OCI-LY7 (cell line): Measurements from ENCODE around the gene MFF. TPM values are rescaled to one million over a fixed set of nuclear protein-coding genes. Genes with fewer than 3 reads are reported as not detected.

Experiments used
- BruUV-seq: library from RNA; stranded (reverse); fragments of 400-500 nt; replicated peaks from 2 replicates; lab custom pipeline; 2021; lab: Mats Ljungman, UMichigan
- CTCF ChIA-PET: fragments of 300-600 bp; sonication (Branson Sonifier 250); formaldehyde crosslinking; loops from one replicate; lab custom pipeline; 2022; ENCODE audit warnings: antibody characterized with exemption; ENCODE audit not compliant: unreplicated experiment; lab: Charles Lee
- POLR2A ChIA-PET: fragments of 300-600 bp; sonication (Branson Sonifier 250); formaldehyde crosslinking; loops from one replicate; lab custom pipeline; 2022; ENCODE audit warnings: antibody characterized with exemption; lab: Charles Lee
- DNase-seq: peaks from one replicate; pipeline ENCODE4 v3.0.0-alpha.2; 2015; ENCODE audit warnings: low spot score
- H2AFZ ChIP-seq: fragments of 200-600 bp; sonication (generic), shearing (Covaris generic); 2 replicates; pipeline ENCODE4 v1.6.1; 2014; ENCODE audit warnings: mild to moderate bottlenecking, antibody characterized with exemption, low read length, moderate library complexity
- H3K27ac ChIP-seq: fragments of 200-600 bp; sonication (generic); 2 replicates; pipeline ENCODE4 v1.5.1; 2014; ENCODE audit warnings: mixed run types, low read depth, mild to moderate bottlenecking, moderate library complexity, low read length, inconsistent platforms; ENCODE audit not compliant: poor library complexity, severe bottlenecking
- H3K36me3 ChIP-seq: fragments of 200-600 bp; sonication (generic); 2 replicates; pipeline ENCODE4 v1.6.1; 2014; ENCODE audit warnings: mild to moderate bottlenecking, antibody characterized with exemption, low read length, moderate library complexity, mixed read lengths; ENCODE audit not compliant: insufficient read depth
- H3K4me1 ChIP-seq: fragments of 200-600 bp; sonication (generic); 2 replicates; pipeline ENCODE4 v1.5.1; 2014; ENCODE audit warnings: mild to moderate bottlenecking, low read length; ENCODE audit not compliant: insufficient read depth, poor library complexity, severe bottlenecking
- H3K4me2 ChIP-seq: fragments of 200-600 bp; sonication (generic); 2 replicates; pipeline ENCODE4 v1.6.1; 2014; ENCODE audit warnings: mild to moderate bottlenecking, low read length
- H3K4me3 ChIP-seq: fragments of 200-600 bp; sonication (generic); 2 replicates; pipeline ENCODE4 v1.5.1; 2014; ENCODE audit warnings: mild to moderate bottlenecking, low read depth, low read length; ENCODE audit not compliant: poor library complexity, severe bottlenecking
- H3K79me2 ChIP-seq: fragments of 200-600 bp; sonication (generic); 2 replicates; pipeline ENCODE4 v1.6.1; 2016; ENCODE audit warnings: low read depth, mild to moderate bottlenecking, low read length, moderate library complexity, mixed read lengths; ENCODE audit not compliant: insufficient read depth
- H3K9me2 ChIP-seq: fragments of 200-600 bp; sonication (generic); 2 replicates; pipeline ENCODE4 v1.6.1; 2016; ENCODE audit warnings: mild to moderate bottlenecking, low read length, mixed read lengths; ENCODE audit not compliant: insufficient read depth
- H3K9me3 ChIP-seq: fragments of 200-600 bp; sonication (generic); 2 replicates; pipeline ENCODE4 v1.6.1; 2014; ENCODE audit warnings: mild to moderate bottlenecking, mixed run types, low read length, mixed read lengths
- H4K20me1 ChIP-seq: fragments of 200-600 bp; sonication (generic); 2 replicates; pipeline ENCODE4 v1.6.1; 2014; ENCODE audit warnings: mild to moderate bottlenecking, antibody characterized with exemption, low read length, moderate library complexity, mixed read lengths; ENCODE audit not compliant: insufficient read depth
- CTCF ChIP-seq: fragments of 200-600 bp; sonication (generic); conservative IDR thresholded peaks from 2 replicates; pipeline ENCODE4 v1.5.1; 2014; ENCODE audit warnings: mild to moderate bottlenecking, antibody characterized with exemption, low read length, moderate library complexity, mixed read lengths
- EZH2phosphoT487 ChIP-seq: fragments of 200-600 bp; sonication (generic); IDR thresholded peaks from 2 replicates; pipeline ENCODE4 v1.6.1; 2018; ENCODE audit warnings: low read depth, borderline replicate concordance, mild to moderate bottlenecking, mixed run types, antibody characterized with exemption, low read length, moderate library complexity, mixed read lengths
- intact Hi-C: fragments of 100-400 bp; cut with micrococcal nuclease; formaldehyde crosslinking; loops from one replicate; pipeline ENCODE4 v1.10.0; 2022; ENCODE audit not compliant: unreplicated experiment
- total RNA-seq, 2 experiments: library from RNA; depleted of rRNA in 1 of 2; stranded (reverse); fragments of >200 nt in 1 of 2; shearing (Covaris generic) in 1 of 2; gene quantifications; 2 replicates each; pipeline ENCODE4 v1.2.3, GENCODE V29; 2014 to 2022

Gene MFF
- total RNA-seq, 2 experiments from 2014 or later: 66.6 to 72.1 TPM

GRCh38 chr2:227301523-227301922, 23.5 kb upstream of the MFF start:
- Histone ChIP-seq H3K9me3 (no peaks in the 10 kb centered on the region), H3K4me2 (no peak overlapping the region), H3K27ac (no peak overlapping the region), H3K79me2 (no peaks in the 10 kb centered on the region), H4K20me1 (no peaks in the 10 kb centered on the region), H2AFZ (no peak overlapping the region), H3K36me3 (no peaks in the 10 kb centered on the region), H3K4me3 (no peak overlapping the region), H3K9me2 (no peaks in the 10 kb centered on the region; the same call in 1 of the 2 replicates), H3K4me1 (no peaks in the 10 kb centered on the region)
- CTCF ChIA-PET: no interaction called here
- POLR2A ChIA-PET: no interaction called here
- no TSS peak for BruUV-seq
- TF ChIP-seq CTCF (no peak), EZH2phosphoT487 (no peak)
- DNase-seq: no peak
- intact Hi-C loops: no loop called here

- ChIA-PET CTCF (no interaction called here), POLR2A (no interaction called here)
- no peak for TF ChIP-seq CTCF
- no peak for TF ChIP-seq EZH2phosphoT487
- no peak for DNase-seq
- no peaks in the 10 kb centered on the region for H3K9me2 ChIP-seq
- intact Hi-C loops: no loop called here
- no TSS peak for BruUV-seq
- no peaks in the 10 kb centered on the region for H3K9me3 ChIP-seq
- H3K79me2 ChIP-seq: no peaks in the 10 kb centered on the region
- no peaks in the 10 kb centered on the region for H3K36me3 ChIP-seq
- no peak overlapping the region for H3K4me3 ChIP-seq
- no peak overlapping the region for H2AFZ ChIP-seq
- H3K27ac ChIP-seq: no peak overlapping the region
- no peaks in the 10 kb centered on the region for H3K4me1 ChIP-seq
- H4K20me1 ChIP-seq: no peaks in the 10 kb centered on the region
- no peak overlapping the region for H3K4me2 ChIP-seq
Observed at GRCh38 chr2:227308784-227309183, 16.3 kb upstream of the MFF start.

- ChIA-PET CTCF (no interaction called here), POLR2A (no interaction called here)
- Histone ChIP-seq H3K4me3 (no peak overlapping the region), H3K4me2 (no peak overlapping the region), H3K9me3 (no peaks in the 10 kb centered on the region), H3K4me1 (no peaks in the 10 kb centered on the region), H3K79me2 (no peaks in the 10 kb centered on the region), H4K20me1 (no peaks in the 10 kb centered on the region), H3K36me3 (no peaks in the 10 kb centered on the region), H2AFZ (no peak overlapping the region), H3K27ac (no peak overlapping the region), H3K9me2 (no peaks in the 10 kb centered on the region)
- no peak for TF ChIP-seq CTCF
- TF ChIP-seq EZH2phosphoT487: no peak
- no TSS peak for BruUV-seq
- DNase-seq: no peak
- intact Hi-C loops: no loop called here
Observed at GRCh38 chr2:227310756-227311110, 14.3 kb upstream of the MFF start.
